ENCODE data around the gene ZFYVE19.

Gene ZFYVE19

DNA sequence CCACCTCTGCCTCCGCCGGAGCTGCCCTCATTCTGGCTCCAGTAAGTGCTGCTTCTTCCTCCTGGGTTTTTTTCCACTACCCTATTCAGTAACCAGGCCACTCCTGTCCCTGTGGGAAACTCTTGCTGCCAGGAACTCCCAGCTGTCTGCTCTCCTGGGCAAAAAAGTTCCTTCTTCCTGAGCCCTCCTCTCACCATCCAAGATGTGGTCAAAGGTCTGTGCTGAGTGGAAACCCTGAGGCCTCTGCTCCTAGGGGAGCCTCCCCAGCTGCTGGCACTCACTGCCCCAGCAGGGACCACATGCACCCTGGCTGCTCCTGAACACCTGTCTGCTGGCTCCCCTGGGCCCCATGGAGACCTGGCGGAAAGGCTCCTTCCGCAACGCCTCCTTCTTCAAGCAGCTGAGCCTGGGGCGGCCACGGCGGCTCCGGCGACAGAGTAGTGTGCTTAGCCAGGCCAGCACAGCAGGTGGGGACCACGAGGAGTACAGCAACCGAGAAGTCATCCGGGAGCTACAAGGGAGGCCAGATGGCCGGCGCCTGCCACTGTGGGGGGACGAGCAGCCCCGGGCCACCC is 36.7 kb upstream of the ZFYVE19 start:
- TF ChIP-seq, protein P1, sequence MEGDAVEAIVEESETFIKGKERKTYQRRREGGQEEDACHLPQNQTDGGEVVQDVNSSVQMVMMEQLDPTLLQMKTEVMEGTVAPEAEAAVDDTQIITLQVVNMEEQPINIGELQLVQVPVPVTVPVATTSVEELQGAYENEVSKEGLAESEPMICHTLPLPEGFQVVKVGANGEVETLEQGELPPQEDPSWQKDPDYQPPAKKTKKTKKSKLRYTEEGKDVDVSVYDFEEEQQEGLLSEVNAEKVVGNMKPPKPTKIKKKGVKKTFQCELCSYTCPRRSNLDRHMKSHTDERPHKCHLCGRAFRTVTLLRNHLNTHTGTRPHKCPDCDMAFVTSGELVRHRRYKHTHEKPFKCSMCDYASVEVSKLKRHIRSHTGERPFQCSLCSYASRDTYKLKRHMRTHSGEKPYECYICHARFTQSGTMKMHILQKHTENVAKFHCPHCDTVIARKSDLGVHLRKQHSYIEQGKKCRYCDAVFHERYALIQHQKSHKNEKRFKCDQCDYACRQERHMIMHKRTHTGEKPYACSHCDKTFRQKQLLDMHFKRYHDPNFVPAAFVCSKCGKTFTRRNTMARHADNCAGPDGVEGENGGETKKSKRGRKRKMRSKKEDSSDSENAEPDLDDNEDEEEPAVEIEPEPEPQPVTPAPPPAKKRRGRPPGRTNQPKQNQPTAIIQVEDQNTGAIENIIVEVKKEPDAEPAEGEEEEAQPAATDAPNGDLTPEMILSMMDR (IDR thresholded peaks at IDR 0.05; ENCODE audit: low read depth, low read length, missing control alignments), result no peak
- H3K4me3 ChIP-seq (replicated peaks; ENCODE audit: low read depth, low read length), result no peak overlapping the region
- DNase-seq (ENCODE audit: extremely low read depth, low read depth), result no peak

DNA sequence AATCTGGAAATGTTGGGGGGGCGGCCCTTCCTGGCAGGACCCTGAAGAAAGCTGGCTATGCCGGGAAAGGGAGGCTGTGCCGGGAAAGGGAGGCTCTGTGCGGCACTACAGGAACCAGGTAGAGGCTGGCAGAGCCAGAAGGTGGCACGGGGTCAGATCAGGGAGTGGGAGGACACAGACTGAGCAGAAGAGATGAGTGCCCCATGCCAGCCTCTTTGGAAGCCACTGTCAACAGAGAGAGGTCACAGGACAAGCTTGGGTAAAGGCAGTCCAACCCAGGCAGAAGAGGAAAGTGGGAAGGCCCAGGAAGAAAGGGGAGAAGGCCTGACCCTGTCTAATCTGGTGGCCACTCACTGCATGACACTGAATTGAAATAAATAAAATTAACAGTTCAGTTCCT is 35.6 kb upstream of the ZFYVE19 start:
- DNase-seq (ENCODE audit: extremely low read depth, low read depth), result no peak
- TF ChIP-seq, protein P1 (IDR thresholded peaks at IDR 0.05; ENCODE audit: low read depth, low read length, missing control alignments), result no peak

DNA sequence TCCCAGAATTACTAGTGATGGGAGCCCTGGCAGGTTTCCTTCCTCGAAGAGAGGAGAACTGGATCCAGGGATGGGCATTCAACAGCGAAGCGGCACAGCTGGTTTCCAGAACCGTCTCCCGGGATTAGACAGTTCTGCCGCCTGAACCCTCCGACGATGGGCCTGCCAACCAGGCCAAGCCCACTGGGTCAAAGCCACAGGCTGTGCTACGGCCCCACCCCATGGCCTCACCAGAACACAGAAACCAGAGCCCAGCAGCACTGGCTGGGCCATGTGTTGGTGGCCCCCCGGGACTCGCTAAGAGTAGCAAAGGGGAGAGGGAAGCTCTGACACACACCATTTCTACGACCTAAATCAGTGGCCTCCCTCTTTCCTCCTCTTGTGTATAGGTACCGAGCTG is 34.9 kb upstream of the ZFYVE19 start:
- TF ChIP-seq, protein P1 (IDR thresholded peaks at IDR 0.05; ENCODE audit: low read depth, low read length, missing control alignments), result no peak
- no peak overlapping the region for H3K4me3 ChIP-seq (replicated peaks; ENCODE audit: low read depth, low read length)
- no peak for DNase-seq (ENCODE audit: extremely low read depth, low read depth)

More for the DNA sequence above, 35.6 kb upstream of the ZFYVE19 start:
- no peak overlapping the region for H3K4me3 ChIP-seq (replicated peaks; ENCODE audit: low read depth, low read length)

DNA sequence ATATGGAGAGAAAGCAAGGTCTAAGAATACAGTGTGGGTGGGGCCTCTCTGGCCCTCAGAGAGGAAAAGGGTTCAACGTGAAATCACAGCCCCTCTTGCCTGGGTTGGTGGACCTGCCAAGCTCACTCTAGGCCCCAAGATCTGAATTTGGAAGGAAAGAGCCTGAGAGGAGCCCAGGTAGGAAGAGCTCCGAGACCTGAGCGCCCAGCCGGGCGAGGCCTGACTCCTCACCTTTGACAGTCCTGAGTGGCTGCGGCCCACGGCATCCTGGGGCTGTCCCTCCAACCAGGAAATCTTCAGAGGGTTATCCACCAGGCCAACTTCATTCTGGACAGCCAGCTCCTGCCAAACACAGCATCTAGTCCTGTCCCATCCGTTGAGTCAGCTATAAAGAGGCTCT is 33.4 kb upstream of the ZFYVE19 start:
- no peak overlapping the region for H3K4me3 ChIP-seq (replicated peaks; ENCODE audit: low read depth, low read length)
- DNase-seq (ENCODE audit: extremely low read depth, low read depth), result no peak
- TF ChIP-seq, protein P1 (IDR thresholded peaks at IDR 0.05; ENCODE audit: low read depth, low read length, missing control alignments), result no peak

DNA sequence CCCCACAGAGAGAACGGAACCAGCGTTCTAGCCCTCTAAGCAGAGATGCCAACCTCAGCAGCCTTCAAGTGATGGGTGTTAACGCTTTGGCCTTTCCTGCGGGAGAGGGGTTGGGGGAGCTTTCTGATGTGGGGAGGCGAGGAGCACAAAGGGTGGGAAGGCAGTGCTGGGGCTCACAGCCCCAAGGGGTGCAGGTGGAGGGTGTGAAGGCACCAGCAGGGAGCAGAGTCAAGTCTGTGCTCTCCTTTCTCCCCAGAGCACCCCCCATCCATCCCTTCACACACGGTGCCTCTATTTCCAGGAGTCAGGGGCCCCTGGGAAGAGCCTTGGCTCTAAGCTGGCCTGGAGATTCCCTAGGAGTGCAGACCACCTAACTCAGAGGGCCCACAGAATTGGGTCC is 33.0 kb upstream of the ZFYVE19 start:
- no peak for DNase-seq (ENCODE audit: extremely low read depth, low read depth)
- no peak overlapping the region for H3K4me3 ChIP-seq (replicated peaks; ENCODE audit: low read depth, low read length)
- TF ChIP-seq, protein P1 (IDR thresholded peaks at IDR 0.05; ENCODE audit: low read depth, low read length, missing control alignments), result no peak

DNA sequence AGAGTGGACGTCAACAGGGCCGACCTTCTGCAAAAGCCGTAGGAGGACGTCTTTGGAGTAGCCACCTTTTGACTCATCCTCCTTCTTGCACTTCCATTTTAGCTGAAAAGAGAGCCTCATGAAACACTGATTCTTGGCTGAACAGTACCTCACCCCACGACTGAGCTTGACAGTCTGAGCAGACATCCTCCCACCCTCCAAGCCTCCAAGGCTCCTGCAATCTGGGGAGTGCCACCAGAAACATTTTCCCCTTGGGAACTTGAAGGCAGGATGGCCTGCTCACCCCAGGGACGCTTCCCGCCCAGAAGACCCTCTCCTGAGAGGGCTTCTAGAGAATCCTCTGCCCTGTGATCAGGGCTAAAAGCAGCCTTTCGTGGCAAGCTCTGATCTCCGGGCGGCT is 31.9 kb upstream of the ZFYVE19 start:
- no peak overlapping the region for H3K4me3 ChIP-seq (replicated peaks; ENCODE audit: low read depth, low read length)
- TF ChIP-seq, protein P1 (IDR thresholded peaks at IDR 0.05; ENCODE audit: low read depth, low read length, missing control alignments), result no peak
- DNase-seq (ENCODE audit: extremely low read depth, low read depth), result no peak

All from HFF-Myc (cell line).